Measurements from ENCODE around the gene ARHGEF1.

ARHGEF1 gene

DNA sequence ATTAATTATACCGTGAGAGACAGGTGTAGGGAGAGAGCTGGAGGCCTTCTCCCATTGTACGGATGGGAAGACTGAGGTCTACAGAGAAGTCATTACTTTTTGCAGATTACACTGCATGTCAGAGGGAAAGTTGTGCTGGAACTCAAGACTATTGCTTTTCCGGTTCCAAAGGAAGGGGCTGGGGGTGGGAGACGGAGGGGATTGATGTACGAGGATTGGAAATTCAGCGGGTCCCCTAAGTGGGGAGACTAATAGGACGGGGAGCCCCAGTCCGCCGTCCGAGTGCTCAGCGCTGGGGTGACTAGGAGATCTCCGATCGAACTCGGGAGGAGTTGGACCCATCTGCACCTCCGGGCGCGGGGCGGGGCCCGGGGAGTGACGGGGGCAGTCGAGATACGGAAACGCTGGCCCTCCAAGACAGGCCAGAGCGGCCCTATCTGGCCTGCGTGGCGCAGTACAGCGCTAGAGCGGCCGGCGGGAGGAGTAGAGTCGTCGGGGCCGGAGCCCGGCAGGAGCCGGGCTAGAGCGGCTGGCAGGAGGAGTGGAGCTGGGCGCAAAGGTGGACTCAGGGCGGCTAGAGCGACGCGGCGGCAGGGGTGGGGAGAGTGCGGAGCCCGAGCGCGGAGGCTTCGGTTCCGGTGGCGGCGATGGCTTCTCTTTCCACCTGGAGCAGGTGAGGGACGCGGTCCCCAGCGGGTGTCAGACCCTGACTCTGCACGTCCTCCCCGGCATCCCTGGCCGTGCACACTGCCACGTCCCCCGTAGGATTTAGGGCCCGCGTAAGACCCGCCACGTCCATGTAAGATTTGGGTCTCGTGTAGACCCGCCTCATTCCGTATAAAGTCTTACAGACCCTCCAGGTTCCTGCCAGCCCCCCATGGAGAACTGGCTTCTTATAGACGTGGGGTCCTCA is 1.1 kb downstream of the ARHGEF1 start:
- peak; percentile 94 for DNase-seq (ENCODE audit: low spot score)

DNA sequence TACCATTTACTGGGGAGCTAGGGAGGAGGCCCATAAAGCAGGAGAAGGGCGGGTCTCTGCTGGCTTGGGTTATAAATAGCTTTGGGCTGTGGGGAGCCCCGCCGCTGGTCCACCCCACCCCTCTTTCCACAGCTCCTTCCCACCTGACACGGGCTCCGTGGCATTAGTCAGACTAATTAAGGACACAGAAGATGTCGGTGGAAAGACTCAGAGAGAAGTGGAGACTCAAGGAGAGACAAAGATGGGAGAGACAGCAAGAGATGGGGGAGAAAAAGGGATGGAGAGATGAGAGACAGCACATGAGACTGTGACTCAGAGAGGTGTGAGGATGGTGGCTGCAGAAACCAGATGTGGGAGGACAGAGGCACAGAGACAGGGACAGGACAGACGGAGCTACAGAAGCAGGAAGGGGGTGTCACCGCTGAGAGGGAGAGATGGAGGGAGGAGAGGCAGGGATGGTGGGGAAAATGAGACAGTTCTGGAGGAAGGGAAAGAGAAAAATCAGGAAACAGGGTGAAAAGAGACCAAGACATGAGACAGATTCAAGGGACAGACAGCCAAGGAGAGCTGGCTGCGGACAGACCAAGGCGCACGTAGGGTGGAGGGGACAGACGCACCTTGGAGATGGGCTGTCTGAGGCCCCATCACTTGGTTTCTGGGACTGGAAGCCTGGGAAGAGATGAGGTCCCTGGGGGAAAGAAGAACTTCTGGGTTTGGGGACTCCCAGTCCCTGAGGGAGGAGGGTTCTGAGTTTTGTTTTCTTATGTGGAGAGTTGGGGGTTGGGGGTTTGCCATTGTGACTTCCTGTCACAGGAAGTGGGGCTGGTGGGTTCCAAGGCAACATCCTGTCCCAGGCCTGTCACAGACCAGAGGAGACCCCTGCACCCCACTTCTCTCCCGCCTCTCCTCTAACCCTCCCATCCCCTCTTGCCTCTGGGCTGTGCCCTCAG is 4.1 kb downstream of the ARHGEF1 start:
- no peak for DNase-seq (ENCODE audit: low spot score)

DNA sequence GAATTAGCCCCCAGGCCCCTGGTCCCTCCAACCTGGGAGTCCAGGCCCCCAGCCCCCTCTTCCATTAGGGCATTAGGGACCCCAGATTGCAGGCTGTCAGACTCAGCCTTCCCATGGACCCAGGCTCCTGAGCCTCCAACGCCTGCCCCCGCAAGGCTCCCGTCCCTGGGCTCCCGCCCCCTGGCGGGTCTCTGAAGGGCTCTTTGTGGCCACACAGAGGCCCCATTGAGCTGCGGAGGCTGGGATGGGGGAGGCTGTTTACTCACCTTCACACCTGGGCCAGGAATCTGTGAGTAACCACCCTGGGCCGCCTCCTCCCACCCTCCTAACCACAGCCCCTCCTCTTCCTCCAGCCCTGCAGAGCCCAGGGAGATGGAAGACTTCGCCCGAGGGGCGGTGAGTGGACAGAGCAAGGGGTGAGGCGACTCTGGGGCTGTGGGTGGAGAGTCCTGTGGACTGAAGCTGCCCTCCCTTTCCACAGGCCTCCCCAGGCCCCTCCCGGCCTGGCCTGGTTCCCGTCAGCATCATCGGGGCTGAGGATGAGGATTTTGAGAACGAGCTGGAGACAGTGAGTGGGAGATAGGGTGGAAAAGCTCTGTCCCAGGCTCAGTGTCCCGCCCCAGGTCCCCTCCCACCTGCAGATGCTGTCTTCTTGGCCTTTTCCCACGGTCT is 4.9 kb downstream of the ARHGEF1 start:
- no peak for DNase-seq (ENCODE audit: low spot score)

DNA sequence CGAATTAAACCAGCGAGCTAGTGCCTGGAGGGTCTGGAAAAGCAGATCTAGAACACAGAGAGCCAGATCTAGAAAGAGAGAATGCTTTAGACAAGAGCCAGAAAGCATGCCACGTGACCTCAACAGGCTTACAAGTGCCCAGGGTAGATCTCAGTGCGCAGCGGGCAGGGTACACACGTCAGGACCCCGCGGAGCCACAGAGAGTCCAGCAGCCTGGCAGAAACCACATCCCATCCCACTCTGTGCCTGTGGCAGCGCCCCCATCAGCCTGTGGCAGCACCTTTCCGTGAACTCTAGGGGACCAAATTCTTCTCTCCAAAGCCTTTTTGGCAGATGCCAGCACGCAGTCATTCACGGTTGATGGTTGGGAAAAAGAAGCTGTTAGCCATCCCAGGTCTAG is 5.9 kb downstream of the ARHGEF1 start:
- DNase-seq (ENCODE audit: low spot score) = no peak

DNA sequence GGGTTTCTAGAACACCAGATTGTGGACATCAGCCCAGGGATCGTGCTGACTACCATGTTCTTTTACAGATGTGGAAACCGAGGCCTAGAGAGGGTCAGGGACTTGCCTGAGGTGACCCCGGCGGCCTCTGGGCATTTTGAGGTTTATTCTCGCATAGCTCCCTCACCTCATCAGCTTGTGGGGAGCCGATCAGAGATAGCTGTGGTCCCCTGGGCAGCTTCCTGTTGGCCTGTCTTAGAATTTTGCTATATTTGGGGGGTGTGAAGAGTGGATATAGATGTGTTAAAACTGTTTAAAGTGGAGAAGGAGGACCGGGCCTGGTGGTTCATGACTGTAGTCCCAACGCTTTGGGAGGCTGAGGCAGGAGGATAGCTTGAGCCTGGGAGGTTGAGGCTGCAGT is 6.9 kb downstream of the ARHGEF1 start:
- DNase-seq (ENCODE audit: low spot score) = no peak

DNA sequence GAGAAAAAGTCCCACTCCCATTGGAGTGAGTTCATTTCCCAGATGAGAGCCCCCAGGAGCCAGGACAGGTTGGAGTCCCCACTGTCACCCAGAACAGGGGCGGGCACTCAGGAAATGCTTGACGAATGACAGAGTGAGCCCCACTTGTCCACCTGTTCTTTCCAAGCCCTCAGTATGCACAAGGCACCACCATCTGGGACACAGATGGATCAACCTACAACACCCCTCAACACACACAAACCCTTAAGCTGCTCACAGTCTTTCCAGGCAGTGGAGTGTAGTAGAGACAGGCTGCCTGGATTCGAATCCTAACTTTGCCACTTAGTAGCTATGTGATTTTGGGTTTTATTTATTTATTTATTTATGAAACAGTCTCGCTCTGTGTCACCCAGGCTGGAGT is 8.0 kb downstream of the ARHGEF1 start:
- DNase-seq (ENCODE audit: low spot score) = no peak

DNA sequence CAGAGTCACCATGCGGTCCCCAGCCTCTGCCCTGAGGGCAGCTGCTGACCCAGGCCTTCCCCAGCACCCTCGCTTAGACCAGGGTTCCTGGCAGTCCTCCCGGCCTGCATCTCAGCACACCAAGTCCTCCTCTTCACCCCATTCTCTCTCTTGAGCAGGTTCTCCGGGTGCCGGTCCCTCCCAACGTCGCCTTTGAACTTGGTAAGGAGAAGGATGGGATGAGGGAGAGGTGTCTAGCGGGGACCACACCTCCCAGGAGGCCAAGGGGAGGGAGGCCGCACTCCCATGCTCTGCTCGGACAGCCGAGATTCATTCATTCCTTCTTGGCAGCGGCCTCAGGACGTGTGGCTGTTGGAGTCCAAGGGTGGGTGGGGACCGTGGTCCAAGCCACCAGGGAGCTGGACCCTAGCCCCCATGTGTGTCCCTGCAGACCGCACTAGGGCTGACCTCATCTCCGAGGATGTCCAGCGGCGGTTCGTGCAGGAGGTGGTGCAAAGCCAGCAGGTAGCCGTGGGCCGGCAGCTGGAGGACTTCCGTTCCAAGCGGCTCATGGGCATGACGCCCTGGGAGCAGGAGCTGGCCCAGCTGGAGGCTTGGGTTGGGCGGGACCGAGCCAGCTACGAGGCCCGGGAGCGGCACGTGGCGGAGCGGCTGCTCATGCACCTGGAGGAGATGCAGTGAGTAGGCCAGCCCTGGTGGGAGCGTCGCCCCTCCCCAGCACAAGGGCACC is 9.4 kb downstream of the ARHGEF1 start:
- no peak for DNase-seq (ENCODE audit: low spot score)

DNA sequence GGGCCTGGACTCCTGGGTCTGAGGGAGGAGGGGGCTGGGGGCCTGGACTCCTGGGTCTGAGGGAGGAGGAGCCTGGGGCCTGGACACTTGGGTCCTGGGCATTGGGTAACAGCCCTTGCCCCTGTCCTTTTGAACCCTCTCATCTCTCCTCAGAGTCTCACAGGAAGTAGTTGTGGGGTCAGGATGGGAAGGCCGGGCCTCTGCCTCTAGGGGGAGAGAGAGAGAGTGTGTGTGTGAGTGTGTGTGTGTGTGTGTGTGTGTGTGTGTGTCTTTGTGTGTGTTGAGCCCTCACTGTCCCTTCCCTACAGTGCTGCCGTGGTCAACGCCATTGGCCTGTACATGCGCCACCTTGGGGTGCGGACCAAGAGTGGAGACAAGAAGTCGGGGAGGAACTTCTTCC is 10.9 kb downstream of the ARHGEF1 start:
- no peak for DNase-seq (ENCODE audit: low spot score)

DNA sequence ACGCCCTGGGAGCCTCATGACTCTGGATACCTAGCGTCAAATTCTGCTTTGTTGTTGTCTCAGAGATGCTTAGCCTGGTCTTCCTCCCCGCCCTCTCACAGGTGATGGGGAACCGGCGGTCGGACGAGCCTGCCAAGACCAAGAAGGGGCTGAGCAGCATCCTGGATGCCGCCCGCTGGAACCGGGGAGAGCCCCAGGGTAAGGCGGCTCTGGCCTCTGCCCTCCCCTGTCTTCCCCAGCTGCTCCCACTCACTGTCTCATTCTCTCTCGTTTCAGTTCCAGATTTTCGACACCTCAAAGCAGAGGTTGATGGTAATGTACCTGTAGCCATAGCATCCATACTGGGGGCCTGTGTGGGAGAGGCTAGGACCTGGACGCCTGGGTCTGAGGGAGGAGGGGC is 11.4 kb downstream of the ARHGEF1 start:
- no peak for DNase-seq (ENCODE audit: low spot score)

DNA sequence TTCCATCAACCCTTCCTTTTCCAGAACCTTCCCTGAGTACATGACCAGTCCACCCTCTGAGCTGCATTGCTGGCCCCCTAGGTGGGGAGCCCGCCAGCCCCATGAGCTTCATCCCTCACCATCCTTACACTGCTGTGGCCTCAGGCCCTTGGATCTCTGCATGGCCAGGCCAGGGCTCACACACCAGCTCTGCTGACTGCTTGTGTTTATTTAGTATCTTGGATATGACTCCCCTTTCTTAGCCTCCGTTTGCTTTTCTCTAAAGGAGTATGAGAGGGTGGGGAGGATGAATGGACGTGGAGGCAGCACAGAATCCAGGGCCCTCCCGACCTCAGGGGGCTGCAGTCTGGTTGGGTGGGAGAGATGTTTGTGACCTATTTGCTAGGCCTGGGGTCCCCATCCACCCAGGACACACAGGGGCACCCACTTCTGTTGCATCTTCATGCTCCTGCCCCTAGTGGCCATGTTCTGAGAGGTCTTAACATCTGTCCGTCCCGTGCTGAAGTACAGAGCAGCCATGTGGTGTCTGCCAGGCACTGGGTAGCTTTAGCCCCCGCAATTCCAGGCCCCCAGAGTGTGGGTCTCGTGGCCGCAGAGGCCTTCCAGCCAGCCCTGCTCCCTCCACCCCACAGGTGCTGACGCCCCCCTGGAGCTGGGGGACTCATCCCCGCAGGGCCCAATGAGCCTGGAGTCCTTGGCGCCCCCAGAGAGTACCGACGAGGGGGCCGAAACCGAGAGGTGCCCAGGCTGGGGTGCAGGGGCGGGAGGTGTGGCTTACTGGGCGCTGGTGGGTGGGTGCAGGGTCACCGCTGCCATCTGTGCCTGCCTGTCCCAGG is 13.0 kb downstream of the ARHGEF1 start:
- no peak for DNase-seq (ENCODE audit: low spot score)

DNA sequence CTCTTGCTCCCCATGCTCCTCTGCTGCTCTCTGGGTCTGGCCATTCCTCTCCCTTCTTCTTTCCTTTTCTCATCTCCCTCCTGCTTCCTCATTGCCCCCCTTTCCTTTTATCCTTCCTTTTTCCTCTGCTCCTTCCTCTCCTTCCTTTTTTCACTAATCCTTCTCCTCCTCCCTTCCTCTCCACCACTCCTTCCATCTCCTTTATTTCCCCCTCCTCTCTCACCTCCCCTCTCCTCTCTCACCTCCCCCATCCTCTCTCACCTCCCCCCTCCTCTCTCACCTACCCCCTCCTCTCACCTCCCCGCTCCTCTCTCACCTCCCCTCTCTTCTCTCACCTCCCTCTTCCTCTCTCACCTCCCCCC is 13.6 kb downstream of the ARHGEF1 start:
- DNase-seq (ENCODE audit: low spot score) = no peak

DNA sequence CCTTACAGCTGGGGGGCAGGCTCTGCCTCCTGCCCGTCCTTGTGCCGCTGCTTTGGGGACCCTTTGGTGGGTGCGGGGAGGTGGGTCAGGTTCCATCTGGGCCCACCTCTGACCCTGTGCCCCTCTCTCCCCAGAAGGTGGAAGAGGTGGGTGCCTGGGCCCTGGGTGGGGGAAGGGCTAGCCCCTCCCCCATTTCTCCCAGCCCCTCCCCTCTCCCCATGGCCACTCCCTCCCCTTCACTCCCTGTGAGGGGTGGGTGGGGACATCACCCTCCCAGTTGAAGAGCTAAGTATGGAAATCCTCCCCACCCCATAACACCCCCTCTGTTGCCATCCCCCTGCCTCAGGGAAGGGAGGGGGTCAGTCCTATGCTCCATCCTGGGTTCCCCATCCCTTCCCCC is 14.2 kb downstream of the ARHGEF1 start:
- no peak for DNase-seq (ENCODE audit: low spot score)

DNA sequence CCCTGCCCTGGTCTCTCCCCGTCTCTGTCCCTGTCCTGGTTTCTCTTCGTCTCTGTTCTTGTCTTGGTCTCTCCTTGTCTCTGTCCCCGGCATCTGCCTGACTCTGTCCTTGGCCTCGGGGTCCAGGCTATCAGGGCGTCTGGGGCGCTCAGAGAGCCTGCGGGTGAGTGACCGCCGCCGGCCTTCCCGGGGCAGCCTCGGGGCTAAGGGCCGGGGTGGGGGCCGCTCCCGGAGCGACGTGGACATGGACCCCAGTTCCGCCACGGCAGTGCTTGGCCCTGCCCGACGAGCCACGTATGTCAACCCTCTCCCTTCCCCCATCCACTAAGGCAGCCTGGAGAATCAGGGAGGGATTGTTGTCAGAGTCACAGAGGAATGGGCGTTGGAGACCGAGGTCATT is 14.8 kb downstream of the ARHGEF1 start:
- no peak for DNase-seq (ENCODE audit: low spot score)

DNA sequence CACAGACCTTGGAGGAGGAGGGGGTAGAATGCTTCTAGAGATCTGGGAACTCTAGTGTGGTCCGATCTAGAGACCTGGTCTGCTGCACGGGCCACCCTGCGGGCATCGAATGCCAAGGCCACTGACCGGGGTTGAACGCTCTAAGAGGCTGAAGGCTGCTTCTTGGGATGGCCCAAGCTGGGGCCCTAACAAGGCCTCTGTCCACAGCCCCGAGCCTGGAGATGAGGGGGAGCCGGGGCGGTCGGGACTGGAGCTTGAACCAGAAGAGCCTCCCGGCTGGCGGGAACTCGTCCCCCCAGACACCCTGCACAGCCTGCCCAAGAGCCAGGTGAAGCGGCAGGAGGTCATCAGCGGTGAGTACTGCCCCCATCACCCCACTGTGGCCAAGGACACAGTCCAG is 15.3 kb downstream of the ARHGEF1 start:
- no peak for DNase-seq (ENCODE audit: low spot score)

DNA sequence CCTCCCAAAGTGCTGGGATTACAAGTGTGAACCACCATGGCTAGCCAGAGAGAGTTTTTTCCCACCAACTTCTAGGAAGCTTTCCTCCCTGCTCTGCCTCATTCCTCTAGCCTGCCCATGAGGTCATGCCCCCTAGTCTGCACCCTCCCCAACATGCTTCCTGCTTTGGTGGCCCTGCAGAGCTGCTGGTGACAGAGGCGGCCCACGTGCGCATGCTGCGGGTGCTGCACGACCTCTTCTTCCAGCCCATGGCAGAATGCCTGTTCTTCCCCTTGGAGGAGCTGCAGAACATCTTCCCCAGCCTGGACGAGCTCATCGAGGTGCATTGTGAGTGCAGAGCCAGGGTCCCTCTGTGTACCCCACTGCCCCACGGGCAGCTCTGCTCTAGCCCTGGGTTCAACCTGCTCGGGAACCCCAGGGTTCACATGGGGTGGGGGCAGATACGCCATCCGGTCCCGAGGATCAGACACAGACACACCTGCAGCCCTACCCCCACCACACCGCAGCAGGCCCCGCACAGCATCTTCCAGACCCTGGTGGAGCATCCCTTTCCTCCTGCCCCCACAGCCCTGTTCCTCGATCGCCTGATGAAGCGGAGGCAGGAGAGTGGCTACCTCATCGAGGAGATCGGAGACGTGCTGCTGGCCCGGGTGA is 18.9 kb downstream of the ARHGEF1 start:
- DNase-seq (ENCODE audit: low spot score) = no peak

DNA sequence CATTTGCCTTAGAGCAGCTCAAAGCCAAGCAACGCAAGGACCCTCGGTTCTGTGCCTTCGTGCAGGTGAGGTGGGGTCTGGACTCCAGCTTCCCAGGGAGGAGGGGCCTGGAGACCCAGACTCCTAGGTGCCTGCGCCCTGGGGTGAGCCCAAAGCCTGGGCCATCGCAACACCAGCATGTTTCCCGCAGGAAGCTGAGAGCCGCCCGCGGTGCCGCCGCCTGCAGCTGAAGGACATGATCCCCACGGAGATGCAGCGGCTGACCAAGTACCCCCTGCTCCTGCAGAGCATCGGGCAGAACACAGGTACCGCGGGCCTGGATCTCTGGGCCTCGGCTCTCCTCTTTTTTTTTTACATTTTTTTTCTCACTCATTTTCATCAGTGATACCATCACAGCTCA is 19.6 kb downstream of the ARHGEF1 start:
- no peak for DNase-seq (ENCODE audit: low spot score)

DNA sequence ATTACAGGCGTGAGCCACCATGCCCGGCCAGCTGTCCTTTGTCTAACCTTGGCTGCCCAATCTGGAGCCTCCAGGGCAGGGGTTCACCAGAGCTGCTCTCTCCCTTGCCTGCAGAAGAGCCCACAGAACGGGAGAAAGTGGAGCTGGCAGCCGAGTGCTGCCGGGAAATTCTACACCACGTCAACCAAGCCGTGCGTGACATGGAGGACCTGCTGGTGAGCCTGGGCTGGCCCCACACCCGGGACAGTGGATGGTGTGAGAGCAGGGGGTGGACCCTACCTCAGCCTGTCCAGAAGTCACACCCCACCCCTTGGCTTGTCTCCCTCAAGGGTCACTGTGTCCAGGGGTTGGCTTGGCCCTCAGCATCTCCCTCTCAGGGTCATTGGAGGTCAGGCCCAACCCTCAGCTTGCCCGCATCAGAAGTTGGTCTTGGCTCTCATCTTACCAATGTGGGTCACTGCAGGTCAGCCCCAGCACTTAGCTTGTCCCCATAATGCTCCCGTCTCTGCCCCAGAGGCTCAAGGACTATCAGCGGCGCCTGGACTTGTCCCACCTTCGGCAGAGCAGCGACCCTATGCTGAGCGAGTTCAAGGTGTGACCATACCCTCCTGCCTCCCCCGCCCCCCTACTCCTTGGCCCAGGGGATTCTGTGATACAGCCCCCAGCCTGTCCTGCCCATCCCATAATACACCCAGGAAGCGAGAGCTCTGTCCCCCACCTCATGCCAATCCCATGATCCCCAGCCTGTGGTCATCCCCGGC is 20.4 kb downstream of the ARHGEF1 start:
- DNase-seq (ENCODE audit: low spot score) = no peak

DNA sequence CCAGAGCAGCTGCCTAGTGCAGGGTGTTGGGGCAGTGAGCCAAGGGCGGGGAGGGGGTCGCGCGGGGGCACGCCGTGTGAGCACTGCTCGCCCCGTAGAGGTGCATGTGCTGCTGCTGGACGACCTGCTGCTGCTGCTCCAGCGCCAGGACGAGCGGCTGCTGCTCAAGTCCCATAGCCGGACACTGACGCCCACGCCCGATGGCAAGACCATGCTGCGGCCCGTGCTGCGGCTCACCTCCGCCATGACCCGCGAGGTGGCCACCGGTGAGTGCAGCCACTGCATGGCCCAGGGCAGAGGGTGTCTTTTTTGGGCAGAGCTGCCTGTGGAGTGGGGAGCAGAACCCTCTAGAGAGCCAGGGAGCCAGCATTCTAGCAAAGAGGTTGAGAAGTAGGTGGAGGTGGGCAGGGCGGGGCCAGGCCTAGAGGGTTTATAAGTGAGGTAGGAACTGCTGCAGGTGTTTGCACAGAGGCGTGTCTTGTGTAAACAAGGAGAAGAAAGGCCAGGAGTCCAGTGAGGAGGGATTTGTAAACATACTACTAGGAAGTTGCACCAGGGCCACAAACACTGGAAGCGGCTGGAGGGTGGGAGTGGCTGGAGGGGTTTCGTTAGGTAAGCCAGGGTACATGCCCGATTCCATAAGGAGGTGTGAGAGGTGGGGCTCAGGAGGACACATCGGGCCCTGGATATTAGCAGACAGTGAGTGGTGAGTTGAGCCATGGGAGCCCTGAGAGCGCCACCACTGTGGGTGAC is 21.3 kb downstream of the ARHGEF1 start:
- no peak for DNase-seq (ENCODE audit: low spot score)

Measured in SK-N-DZ (cell line).